Measurements from ENCODE around the gene LPCAT2.

Gene LPCAT2

DNA sequence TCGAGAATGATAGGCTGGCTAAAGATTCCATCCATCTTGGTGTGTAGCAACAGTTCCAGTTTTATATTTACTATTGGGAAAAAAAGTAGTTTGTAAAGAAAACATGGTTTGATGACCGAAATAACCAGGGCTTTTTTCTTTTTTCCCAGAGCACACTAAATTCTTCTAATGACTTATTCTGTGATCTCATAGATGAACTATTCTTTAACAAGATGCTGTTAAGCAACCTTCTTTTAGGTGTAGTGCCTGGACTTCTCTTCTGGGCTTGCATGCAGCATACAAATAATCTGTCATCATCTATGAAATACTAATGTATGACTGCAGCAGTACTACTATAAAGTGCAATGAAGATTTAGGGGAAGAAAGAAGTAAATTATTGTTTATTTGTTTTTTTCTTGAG, 46.6 kb downstream of the LPCAT2 start:
- DNase-seq (ENCODE audit: low spot score) = no peak

DNA sequence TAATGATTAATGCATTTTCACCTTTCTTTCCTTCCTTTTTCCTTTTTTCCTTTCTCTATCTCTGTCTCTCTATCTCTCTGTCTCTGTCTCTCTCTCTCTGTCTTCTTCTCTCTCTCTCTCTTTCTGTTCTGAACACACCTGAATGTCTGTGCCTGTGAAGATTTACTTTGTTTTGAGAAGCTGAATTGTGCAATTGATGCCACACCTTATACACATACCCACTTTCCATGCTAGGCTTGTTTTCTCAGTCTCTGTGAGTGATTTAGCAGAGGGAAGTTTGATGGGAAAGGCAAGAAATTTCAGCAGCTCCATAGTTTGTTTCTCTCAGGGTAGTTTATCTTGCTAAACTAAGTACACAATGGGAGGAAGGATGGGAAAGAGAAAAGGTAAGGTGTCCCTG, 48.3 kb downstream of the LPCAT2 start:
- DNase-seq (ENCODE audit: low spot score) = no peak

DNA sequence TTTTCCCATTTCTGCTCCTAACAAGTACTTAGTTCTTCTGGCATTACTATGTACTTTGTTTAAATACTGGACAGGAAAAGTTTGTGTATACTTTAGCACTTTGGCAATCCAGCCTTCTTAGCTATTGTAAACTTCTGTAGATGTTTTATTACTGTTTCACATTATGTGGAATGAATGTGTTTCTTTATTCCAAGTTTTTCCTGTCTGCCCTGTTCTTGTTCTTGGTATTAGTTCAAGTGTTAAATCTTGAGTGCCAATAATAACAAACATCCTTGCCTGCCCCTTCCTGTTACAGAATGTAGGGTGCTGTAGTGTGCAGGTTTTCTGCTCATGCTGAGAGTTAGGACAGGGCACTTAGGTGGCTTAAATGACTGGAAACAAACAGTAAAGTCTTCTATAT, 50.4 kb downstream of the LPCAT2 start:
- no peak for DNase-seq (ENCODE audit: low spot score)

DNA sequence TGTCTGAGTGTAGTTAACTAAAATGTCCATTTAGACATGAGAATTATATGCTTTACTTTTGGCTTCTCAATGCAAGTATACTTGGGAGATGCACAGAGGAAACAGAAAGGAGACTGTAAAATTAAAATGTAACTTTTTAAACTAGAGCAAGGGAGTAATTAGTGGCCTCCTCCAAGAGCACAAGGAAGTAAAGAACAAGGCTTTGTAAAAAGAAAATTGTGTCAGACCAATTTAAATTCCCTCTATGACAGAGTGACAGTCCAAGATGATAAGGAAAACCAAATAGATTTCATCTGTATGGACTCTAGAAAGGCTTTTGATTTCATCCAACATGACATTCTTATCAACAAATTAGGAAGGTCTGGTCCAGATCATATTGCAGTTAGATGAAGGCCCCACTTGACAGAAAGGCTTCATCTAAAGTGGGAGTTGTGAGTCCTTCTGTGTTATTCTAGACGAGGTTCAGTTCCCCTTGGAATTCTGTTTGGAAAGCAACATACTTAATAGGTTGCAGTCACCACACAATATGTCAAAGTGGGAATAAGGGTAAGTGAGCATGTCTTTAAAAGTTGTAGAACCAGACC, 51.2 kb downstream of the LPCAT2 start:
- no peak for DNase-seq (ENCODE audit: low spot score)

DNA sequence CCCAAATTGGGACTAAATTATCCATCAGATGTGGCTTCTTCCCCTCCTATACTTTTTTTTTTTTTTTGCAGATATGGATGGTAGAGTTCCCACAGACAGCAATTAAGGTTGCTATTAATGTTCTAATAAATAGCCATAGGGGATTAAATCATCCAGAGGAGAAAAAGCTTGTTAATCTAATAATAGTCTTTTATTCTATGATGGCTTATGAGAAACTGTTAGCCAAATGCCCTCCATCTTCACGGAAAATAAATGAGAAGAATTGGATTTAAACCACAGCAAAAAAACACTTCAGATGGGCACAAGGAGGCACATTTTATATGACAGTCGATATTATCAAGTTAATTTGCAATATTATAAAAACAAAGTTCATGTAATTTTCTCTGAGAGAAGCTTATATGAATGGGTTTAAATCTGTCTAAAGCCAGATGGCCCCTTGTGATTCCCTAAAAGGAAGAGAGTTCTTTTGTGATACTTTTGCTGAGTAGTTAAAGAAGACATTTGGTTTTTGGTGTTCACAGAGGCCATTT, 52.5 kb downstream of the LPCAT2 start:
- DNase-seq (ENCODE audit: low spot score) = no peak

DNA sequence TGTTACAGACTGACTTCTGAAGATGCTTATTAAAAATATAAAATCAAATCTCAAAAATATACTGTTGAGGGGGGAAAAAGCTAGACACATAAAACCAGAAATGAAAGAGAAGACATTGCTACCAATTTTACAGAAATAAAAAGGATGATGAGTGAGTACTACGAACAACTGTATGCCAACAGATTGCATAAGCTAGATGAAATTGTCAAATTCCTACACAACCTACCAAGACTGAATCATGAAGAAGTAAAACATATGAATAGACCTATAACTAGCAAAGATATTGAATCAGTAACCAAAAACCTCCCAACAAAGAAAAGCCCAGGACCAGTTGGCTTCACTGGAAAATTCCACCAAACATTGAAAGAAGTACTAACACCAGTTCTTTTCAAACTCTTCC, 54.1 kb downstream of the LPCAT2 start:
- DNase-seq (ENCODE audit: low spot score) = no peak

DNA sequence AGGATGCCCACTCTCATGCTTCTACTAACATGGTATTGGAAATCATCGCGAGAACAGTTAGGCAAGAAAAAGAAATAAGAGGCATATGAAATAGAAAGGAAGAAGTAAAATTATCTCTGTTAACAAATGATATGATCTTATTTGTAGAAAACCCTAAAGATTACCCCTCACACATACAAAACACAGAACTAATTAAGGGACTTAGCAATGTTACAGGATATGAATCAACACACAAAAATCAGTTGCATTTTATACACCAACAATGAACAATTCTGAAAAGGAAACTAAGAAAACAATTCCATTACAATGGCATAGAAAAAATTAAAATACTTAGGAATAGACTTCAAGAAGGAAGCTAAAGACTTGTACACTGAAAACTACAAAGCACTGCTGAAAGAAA, 54.9 kb downstream of the LPCAT2 start:
- no peak for DNase-seq (ENCODE audit: low spot score)

DNA sequence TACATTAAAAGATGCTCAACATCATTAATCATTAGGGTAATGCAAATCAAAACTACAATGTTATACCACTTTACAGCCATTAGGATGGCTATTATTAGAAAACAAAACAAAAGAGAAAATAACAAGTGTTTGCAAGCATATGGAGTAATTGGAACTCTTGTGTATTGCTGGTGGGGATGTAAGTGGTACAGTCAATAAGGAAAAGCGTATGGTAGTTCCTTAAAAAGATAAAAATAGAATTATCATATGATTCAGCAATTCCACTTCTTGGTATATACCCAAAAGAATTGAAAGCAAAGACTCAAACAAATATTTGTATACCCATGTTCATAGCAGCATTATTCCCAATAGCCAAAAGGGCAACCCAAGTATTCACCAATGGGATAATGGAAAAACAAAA, 56.2 kb downstream of the LPCAT2 start:
- DNase-seq (ENCODE audit: low spot score) = no peak

DNA sequence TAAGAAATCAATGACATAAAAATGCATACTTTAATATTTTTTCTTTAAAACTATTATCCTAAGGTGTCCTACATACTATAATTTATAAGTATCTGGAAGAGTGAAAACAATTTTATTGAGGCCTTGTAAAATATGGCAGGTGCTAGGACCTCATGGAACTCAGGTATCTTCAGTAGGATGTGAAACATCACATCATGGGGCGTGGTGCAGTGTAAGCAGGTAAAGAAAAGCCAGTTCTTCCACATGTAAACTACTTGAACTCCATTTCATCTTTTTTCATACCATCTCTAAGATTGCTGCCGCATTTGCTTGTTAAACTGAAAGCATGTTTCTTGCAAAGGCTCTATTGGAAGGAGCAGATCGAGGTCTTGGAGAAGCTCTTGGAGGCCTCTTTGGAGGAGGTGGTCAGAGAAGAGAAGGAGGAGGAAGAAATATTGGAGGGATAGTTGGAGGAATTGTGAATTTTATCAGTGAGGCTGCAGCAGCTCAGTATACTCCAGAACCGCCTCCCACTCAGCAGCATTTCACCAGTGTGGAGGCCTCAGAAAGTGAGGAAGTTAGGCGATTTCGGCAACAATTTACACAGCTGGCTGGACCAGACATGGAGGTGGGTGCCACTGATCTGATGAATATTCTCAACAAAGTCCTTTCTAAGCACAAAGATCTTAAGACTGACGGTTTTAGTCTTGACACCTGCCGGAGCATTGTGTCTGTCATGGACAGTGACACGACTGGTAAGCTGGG, 57.7 kb downstream of the LPCAT2 start, which contains the start of gene CAPNS2:
TSS of gene CAPNS2 (plus strand) at position 253 of the 744 bp plus-strand sequence. CDS start at position 326, 73 bp downstream.
- no peak for DNase-seq (ENCODE audit: low spot score)

DNA sequence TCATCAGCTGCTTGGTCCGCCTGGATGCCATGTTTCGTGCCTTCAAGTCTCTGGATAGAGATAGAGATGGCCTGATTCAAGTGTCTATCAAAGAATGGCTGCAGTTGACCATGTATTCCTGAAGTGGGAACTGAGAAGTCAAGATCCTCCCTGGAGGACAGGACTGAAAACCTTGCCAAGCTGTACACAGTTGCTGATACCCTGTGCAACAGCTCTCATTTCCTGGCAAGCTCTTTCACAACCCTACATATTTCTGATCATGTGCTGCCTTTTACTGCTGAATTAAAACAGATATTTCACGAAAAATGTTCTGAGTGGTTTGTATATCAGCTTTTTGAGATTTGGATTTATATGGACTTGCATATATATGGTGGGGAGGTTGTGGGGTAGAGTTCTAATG, 58.5 kb downstream of the LPCAT2 start:
- DNase-seq (ENCODE audit: low spot score) = no peak

DNA sequence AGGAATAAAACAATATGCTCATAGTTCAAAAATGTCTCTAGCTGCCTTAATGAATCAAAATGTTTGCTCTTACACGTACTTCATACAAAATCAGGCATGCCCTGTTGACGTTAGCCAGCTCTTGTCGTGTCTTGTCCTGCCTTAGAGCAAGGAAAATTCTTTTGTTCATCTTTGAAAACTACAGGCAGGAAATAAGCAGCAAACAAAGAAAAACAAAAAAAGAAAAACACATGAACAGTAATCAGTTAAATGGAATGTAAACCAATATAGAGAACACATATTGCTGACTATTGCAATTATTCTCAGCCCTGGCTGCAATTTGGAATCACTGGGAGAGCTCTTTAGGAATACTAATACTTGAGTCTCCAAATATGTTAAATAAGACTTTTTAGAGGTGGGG, 59.3 kb downstream of the LPCAT2 start:
- DNase-seq (ENCODE audit: low spot score) = no peak

DNA sequence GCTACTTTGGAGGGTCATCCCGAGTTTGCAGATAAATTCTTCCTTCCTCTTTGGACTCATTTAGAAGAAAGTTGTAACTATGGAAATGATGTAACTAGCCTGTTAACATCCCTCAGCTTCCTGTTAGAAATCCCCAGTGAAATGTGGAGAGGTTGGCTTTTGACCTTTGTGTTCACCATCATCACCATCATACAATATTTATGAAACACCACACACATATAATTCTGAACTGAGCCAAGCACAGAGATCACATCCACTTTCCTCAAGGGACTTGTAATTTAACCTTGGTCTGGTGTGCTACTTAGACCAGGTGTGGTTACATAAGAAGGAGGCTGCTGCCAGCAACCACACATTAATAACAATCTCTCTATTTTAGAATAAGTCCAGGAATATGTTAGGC, 60.2 kb downstream of the LPCAT2 start:
- DNase-seq (ENCODE audit: low spot score) = no peak

DNA sequence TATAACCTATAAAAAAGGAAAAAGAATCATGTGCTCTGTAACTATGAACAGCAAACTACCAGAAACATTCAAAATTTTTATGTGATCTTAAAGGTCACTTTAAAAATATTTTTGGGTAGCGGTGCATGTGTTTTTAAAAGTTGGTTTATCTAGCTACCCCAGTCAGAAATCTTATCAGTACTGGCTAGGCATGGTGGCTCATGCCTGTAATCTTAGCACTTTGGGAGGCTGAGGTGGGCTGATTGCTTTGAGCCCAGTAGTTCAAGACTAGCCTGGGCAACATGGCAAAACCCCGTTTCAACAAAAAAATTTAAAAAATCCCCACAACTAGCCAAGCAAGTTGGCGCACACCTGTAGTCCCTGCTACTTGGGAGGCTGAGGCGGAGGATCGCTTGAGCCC, 61.3 kb downstream of the LPCAT2 start:
- no peak for DNase-seq (ENCODE audit: low spot score)

DNA sequence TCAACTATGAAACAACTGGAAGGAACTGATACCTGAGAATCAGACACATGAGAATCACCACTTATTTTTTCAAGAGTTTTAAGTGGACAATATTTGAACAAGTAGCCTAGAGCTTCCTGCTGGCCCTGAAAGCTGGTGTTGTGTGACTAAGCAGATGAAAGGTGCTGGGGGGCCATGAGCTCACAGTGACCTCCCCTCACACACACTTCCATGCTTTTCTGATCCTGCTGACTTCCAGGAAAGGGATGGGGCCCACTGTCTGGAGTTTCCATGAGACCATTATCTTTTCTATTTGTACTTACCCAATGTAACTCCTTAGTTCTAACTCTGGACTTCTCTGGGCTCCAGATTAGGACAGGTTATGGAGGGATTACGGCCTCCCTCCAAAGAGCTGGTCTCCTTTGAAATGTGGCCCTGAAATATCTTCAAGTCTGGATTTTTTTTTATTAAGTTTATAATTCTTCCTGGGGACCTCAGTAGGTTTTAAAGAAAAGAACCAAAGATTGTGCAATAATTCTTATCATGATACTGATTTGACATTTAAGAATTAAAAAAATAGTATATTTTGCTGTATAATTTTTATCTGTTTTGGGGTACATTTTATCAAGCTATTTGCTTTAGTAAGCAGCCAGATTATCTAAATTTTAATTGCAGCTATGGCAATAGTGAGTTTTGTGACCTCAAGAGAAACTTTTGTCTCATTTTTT, 62.5 kb downstream of the LPCAT2 start:
- no peak for DNase-seq (ENCODE audit: low spot score)

DNA sequence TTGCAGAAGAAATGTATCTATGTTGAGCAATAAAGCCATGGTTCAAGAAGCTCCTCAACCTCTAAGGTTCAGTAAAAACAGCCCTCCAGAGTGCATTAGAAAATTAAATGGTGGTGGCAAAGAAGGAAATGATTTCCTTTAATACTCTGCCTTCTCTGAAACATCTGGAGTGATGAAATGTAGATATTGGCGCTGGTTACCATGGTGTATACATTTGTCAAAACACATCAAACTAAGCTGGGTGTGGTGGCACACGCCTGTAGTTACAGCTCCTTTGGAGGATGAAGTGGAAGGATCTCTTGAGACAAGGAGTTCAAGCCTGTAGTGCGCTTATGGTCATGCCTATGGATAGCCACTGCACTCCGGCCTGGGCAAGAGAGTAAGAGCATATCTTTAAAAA, 63.6 kb downstream of the LPCAT2 start:
- DNase-seq (ENCODE audit: low spot score) = no peak

DNA sequence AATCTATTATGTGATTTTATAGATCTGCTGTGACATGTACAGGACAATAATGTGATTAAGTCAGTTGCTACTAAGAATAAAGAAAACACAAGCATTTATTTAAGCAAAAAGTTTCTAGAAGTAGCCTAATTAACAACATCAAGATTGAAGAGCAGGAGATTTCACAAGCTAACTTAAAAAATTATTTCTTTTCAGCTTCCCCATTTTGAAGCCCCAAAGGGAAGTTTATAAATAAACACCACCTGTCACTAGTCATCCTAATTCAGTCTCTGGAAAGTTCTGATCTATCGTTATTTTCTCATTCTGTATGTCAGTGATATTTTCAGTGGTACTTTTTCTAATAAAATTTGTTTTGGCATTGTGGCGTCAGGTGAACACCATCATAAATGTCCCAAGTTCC, 65.9 kb downstream of the LPCAT2 start:
- no peak for DNase-seq (ENCODE audit: low spot score)

DNA sequence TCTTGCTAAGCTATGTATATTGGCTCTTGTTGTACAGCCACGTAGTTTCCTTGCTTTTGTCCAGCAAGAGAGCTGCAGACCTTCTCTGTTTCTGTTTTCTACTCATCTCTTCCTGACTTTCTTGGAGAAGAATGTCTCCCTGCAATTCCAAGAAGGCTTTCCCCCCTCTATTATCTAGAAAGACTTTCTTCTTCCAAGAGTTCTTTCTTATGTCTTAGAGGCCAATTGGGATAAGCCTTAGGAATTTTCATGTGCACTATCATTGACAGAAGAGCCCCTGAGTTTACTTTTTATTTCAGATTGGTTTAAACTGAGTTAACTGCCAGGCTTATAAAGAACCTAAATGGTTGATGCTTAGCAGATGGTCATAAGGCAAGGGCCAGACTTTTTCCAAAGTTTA, 66.6 kb downstream of the LPCAT2 start:
- DNase-seq (ENCODE audit: low spot score) = no peak

DNA sequence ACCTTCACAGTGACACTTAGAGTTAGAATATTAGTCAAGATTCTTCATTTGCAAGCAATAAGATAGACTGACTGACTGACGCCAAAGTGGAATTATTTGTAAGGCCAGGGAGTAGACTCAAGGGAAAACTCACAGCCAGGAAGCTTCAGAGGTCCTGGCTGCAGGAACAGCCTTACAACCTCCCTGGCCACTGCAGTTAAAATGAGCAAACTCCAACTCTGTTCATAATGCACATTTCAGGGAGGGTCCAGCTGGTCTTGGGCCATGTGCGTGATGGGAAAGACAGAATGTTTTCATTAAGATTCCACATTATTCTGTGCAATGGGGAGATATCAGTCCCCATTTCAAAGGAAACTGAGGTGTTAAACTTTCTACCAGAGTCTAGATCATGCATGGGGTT, 67.5 kb downstream of the LPCAT2 start:
- DNase-seq (ENCODE audit: low spot score) = no peak

DNA sequence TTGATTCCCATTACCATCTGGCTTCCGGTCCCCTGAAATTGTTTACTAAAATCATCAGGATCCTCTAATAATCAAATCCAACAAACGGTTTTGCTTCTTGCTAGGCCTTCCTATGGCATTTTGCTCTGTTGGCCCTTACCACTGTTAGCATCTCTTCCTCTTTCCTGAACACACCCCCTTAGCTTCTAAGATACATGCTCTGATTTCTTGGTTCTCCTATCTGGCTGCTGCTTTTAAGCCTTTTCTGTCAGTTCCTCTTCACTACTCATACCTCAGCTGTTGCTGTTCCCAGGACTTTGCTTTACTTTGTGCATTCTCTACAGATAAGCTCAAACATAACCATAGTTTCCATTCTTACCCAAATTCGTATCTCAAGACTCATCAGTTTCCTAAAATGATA, 69.0 kb downstream of the LPCAT2 start:
- DNase-seq (ENCODE audit: low spot score) = no peak

DNA sequence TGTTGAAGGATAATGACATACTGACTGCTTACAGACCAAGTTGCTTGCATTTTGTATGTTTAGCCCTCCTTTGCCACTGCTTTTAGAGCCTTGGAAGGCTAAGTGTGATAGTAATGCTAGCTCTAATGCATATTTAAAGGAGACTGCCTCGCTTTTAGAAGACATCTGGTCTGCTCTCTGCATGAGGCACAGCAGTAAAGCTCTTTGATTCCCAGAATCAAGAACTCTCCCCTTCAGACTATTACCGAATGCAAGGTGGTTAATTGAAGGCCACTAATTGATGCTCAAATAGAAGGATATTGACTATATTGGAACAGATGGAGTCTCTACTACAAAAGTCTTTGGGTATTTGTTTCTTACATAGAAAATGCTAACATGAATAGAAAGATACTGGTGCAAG, 76.8 kb downstream of the LPCAT2 start:
- no peak for DNase-seq (ENCODE audit: low spot score)

DNA sequence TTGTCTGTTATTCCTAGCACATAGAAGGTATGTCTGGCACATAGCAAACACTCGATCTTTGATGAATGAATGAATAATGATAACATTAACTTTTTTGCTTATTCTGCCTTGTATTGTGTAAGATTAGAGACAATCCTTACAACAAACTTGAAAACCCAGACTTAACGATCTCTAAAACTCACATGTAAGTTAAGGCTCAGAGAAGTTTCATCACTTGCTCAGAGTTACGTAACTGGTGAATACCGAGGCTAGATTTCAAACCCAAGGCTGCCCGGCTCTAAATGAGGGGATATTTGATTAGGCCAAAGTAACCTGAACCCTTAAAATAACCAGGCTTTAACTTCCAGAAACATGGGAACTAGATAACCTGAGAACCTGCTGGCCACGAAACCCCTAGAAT, 79.9 kb downstream of the LPCAT2 start:
- no peak for DNase-seq (ENCODE audit: low spot score)

DNA sequence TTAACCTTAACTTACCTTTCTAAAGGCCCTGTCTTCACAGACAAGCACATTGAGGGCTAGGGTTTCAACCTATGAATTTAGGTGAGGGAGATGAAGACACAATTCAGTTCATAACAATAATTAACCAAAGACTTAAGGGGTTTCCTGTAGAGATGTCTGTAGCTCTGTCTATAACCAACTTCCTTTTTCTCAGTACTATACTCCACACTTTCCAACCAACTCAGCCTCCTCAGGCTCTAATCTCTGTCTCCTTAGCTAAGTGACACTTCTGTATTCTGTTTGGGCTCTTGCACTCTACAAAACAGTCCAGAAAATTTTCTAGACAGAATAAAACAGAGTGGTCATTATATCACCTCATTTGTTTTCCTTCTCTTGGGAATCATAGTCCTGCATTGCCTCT, 83.4 kb downstream of the LPCAT2 start:
- DNase-seq (ENCODE audit: low spot score) = no peak

DNA sequence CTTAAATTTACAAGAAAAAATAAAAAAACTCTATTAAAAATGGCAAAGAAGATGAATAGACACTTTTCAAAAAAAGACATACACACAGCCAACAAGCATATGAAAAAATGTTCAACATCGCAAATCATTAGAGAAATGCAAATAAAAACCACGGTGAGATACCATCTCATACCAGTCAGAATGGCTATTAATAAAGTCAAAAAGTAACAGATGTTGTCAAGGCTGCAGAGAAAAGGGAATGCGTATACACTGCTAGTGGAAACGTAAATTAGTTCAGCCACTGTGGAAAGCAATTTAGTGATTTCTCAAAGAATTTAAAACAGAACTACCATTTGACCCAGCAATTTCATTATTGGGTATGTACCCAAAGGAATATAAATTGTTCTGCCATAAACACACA, 89.1 kb downstream of the LPCAT2 start:
- DNase-seq (ENCODE audit: low spot score) = no peak
